SK-MEL-5 (cell line): Measurements from ENCODE around the gene STPG4. TPM values are rescaled to one million over a fixed set of nuclear protein-coding genes. Genes with fewer than 3 reads are reported as not detected.
"Not testable (repeated sequence)": the region's sequence is repeated elsewhere in the genome, so short reads cannot be mapped to it uniquely, and the experiment has no call there.

Experiments used
- DNase-seq: peaks from one replicate; pipeline ENCODE4 v3.0.0-alpha.2; 2016; ENCODE audit warnings: low read depth, low spot score
- in situ Hi-C: cut with HindIII; loops from 2 replicates; pipeline ENCODE4 v1.10.0; 2016; ENCODE audit warnings: low sequenced_read_pairs, high pct_unique_total_duplicates, low pct_unique_long_range_greater_than_20kb
- total RNA-seq: library from RNA; depleted of rRNA; stranded (reverse); fragments of >200 nt; shearing (Covaris generic); gene quantifications from 2 replicates; pipeline ENCODE4 v1.2.3, GENCODE V29; 2014

STPG4 gene
- total RNA-seq, 1 experiment from 2014 or later = 0.26 TPM

DNA sequence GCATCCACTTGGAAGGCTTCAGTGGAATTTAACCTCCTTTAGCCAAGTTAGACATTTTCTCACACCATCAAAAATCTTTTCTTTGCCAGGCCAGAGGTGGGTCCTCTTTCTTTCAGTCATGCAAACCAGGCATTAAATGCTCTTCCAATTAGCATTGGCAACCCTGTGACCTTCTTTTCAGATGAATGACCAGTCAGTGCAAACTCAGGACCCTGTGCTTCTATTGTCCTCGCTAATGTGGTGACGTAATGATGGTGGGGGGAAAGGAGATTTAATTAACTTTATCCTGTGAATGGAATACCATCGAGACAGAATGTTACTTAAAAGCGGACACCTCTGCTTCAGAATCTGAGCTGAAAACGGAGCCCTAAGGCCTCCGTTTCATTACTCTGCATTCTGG is 23.2 kb upstream of the STPG4 start:
- DNase-seq = no peak
- in situ Hi-C loops = no loop called here

- in situ Hi-C loops = no loop called here
- DNase-seq = no peak
These were observed 22.0 kb upstream of the STPG4 start for GRCh38 chr2:47177043-47177565.

GRCh38 chr2:47174733-47175361 is 19.7 kb upstream of the STPG4 start:
- DNase-seq = peak; percentile 40
- in situ Hi-C loops = no loop called here

- in situ Hi-C loops = no loop called here
These were observed 19.1 kb upstream of the STPG4 start for GRCh38 chr2:47173986-47174732.

GRCh38 chr2:47172922-47173695 is 18.0 kb upstream of the STPG4 start:
- DNase-seq = no peak
- in situ Hi-C loops = no loop called here

More at GRCh38 chr2:47173986-47174732, 19.1 kb upstream of the STPG4 start:
- DNase-seq = no peak

- no peak for DNase-seq
- in situ Hi-C loops = no loop called here
These were observed 17.2 kb upstream of the STPG4 start for GRCh38 chr2:47172156-47172921.

GRCh38 chr2:47169784-47170183 is 14.7 kb upstream of the STPG4 start:
- DNase-seq = no peak
- in situ Hi-C loops = no loop called here

- DNase-seq, in situ Hi-C loops: not testable (repeated sequence)
These were observed 13.8 kb upstream of the STPG4 start for GRCh38 chr2:47168895-47169294.

DNA sequence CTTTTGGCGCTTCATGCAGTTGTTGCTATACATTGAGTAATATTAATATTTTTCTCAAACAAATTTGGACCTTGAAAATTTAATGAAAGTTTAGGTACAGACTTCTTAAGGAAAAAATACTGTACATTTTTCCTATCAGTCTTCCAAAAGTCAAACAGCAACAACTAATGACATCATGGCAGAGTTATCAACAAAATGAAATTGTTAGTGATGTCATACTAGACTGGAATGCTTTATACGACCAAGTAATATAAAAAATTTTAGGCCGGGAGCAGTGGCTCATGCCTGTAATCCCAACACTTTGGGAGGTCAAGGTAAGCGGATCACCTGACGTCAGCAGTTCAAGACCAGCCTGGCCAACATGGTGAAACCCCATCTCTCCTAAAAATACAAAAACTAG is 12.0 kb upstream of the STPG4 start:
- in situ Hi-C loops = no loop called here
- DNase-seq = no peak

- no peak for DNase-seq
- in situ Hi-C loops = no loop called here
These were observed 10.0 kb upstream of the STPG4 start for GRCh38 chr2:47165001-47165555.

GRCh38 chr2:47162780-47163179 is 7.7 kb upstream of the STPG4 start:
- DNase-seq = no peak
- in situ Hi-C loops = no loop called here

DNA sequence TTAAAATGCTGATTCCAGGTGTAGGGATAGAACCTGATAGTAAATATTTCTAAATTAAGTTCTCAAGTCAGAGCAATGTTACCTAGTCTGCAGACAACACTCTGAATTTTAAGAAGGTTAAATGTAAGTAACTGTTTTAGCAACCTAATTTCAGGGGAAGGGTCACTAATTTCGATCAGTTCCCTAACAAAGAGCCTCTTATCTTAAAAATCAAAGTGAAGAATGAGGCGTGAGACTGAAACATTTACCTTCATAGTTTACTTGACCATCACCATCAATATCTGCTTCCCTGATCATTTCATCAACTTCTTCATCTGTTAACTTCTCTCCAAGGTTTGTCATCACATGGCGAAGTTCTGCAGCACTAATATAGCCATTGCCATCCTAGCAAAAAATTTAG is 6.4 kb upstream of the STPG4 start:
- in situ Hi-C loops = no loop called here
- no peak for DNase-seq

DNA sequence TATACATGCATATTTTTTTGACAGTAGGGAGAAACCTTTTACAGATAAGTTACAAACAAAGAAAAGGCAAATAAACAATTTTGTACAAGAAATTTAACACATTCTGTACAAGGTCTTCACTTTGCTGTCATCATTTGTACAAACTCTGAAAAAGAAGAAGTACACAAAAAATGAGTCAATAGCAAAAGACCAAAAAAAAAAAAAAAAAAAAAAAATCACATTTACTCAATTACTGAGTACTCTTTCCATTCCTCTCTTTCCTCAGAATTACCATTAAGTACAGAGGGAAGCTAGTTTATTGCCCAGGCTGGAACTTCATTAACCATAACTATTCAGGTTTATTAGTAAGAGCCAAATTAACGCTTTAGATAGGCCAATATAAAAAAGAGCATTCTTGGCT is 5.6 kb upstream of the STPG4 start:
- in situ Hi-C loops = no loop called here

DNA sequence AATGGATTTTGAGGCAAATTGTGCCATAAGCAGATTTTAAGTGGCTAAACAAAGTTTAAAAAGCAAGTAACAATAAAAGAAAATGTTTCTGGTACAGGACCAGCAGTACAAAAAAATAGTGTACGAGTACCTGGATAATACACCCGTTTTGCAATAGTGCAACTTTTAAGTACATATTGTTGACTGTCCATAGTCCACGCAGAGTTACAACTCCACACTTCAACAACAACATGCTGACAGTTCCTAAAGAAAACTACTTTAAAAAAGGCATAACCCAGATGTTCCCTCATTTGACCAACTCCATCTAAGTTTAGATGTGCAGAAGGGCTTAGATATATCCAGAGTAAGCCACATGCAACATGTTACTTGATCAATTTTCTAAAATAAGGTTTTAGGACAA is 5.1 kb upstream of the STPG4 start:
- no peak for DNase-seq
- in situ Hi-C loops = no loop called here

More for the DNA sequence above, 5.6 kb upstream of the STPG4 start:
- DNase-seq = no peak

DNA sequence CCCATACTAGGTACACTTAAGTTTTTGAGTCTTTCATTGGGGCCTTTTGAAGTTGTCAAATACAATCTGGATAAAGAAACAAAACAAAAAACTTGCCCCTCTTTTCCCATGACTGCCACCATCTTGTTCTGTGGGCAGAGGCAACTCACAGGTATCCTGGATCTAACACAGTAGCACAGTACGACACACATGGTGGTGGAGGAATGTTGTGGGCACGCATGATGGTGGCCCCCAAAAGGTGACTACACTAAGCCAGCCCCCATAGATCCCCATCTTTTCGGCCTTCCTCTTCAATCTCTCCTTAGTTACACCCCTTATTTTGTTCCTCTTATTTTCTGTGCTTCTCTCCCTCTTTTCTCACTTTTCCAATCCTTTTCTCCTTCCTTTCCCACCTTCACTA is 4.5 kb upstream of the STPG4 start:
- no peak for DNase-seq
- in situ Hi-C loops = no loop called here

- in situ Hi-C loops = no loop called here
- no peak for DNase-seq
These were observed 3.5 kb upstream of the STPG4 start for GRCh38 chr2:47158576-47158975.

GRCh38 chr2:47152803-47153202 is 2.3 kb downstream of the STPG4 start:
- in situ Hi-C loops = no loop called here
- no peak for DNase-seq
